MM.1S (cell line): ENCODE measurements around the gene BMP10.

Source experiments
- CTCF ChIP-seq: fragments of 300-600 bp; sonication (generic); IDR thresholded peaks from 2 replicates; pipeline ENCODE4 v1.5.1; 2016; ENCODE audit warnings: antibody characterized with exemption, low read length, mixed read lengths
- EZH2phosphoT487 ChIP-seq: fragments of 300-600 bp; sonication (generic); IDR thresholded peaks from 2 replicates; pipeline ENCODE4 v1.6.1; 2018; ENCODE audit warnings: antibody characterized with exemption, low read length

DNA sequence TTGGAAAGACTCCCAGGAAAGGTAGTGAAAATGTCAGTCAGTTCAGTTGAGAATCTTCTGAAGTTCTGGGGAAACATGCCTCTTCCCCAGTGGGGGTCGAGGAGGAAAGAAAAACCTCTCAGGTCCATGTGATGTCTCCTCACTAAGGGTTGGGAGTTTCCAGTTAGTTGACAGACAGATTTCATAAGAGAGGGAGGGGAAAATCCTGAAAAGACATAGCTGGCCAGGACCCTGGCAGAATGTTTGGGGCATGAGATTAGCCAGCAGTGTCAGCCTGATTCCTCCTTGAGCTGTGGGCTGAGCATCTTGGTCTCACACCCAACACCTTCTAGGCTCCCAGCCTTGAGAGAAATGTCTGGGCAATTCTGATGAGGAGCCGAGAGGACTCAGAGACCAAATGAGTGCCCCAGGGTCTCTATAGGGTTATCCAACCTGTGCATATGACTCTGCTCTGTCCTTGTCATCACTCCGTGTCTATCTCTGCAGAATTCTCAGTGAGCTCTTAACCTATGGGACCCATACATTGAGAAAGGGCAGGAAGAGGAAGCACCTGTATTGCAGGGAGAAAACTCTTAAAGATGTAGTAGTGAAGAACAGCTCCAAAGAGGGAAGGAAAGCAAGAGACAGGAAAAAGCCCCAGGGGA is 13.9 kb downstream of the BMP10 start:
- TF ChIP-seq CTCF (no peak), EZH2phosphoT487 (no peak)
